Measurements from ENCODE around the gene CNPY4.

- no peak for TF ChIP-seq CTCF (IDR thresholded peaks at IDR 0.05)
- no peak for TF ChIP-seq EZH2 (IDR thresholded peaks at IDR 0.05; ENCODE audit: borderline replicate concordance, insufficient read depth, low read depth, low read length, poor library complexity, severe bottlenecking)
Measured at GRCh38 chr7:100098913-100099312, 20.5 kb upstream of the CNPY4 start.

All from B cell (primary cell).